ENCODE measurements around the gene AGAP1. TPM values are rescaled to one million over a fixed set of nuclear protein-coding genes. Genes with fewer than 3 reads are reported as not detected.

The AGAP1 gene
- total RNA-seq, 1 experiment from 2014 or later: 23.4 TPM

DNA sequence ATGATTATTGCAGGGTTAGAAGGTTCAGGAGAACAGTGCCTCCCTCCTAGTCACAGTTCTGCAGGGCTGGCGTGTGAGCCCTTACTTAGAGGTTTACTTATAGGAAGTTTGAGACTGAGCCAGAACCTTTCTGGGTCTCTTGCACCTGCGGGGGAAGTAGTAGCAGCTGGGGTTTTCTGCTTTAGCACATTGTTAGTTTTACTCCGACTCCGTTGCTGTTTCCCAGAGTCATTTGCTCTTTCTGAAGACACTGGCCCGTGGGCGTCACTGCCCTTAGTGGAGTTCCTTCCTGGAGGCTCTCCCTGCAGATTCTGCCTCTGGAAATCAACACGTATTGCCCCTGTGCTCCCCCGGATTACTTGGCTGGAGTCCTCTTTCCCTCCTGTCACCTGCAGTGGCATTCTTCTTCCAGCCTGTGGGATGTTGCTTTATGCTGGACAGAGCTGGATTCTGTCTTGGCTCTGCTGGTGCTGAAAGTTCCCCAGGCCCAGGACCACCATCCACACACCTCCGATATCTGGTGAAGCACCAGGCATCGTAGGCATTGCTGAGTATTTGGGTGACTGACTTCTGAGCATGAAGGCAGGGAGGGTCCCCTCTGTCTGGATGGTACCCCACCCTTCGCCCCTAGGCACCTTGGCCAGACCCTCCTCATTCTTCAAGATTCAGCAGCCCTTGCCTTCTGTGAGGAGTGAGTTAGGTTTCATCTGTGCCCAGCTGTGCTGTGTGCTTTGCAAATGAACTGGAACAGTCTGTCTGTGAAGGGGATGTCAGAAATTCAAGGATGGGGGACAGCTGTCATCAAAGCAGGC lies 51.7 kb downstream of the AGAP1 start:
- no peaks in the 10 kb centered on the region for H3K4me1 ChIP-seq (replicated peaks)
- H3K9me3 ChIP-seq (replicated peaks): no peaks in the 10 kb centered on the region
- no peaks in the 10 kb centered on the region for H3K27me3 ChIP-seq (replicated peaks)
- no peak overlapping the region for H3K27ac ChIP-seq
- H3K4me3 ChIP-seq: no peak overlapping the region
- DNase-seq (ENCODE audit: low read depth in 1 of 2, low spot score in 2 of 2): no peak
- no peaks in the 10 kb centered on the region for H3K36me3 ChIP-seq

DNA sequence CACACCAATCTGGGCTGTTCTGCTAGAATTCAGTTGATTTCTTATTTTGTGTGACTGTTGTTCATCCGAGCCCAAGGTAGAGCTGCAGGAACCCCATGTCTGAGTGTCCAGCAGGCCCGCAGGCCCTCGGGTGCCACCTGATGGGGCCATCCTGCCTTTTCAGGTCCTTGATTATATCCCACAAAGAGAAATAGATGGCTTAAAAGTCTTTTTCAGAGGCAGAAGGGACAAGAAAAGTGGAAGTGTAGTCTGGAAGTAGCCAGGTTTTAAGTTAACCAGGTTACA lies 52.2 kb downstream of the AGAP1 start:
- DNase-seq (ENCODE audit: low read depth in 1 of 2, low spot score in 2 of 2): no peak
- H3K36me3 ChIP-seq: no peaks in the 10 kb centered on the region
- H3K27me3 ChIP-seq (replicated peaks): no peaks in the 10 kb centered on the region
- H3K9me3 ChIP-seq (replicated peaks): no peaks in the 10 kb centered on the region
- H3K4me1 ChIP-seq (replicated peaks): no peaks in the 10 kb centered on the region
- H3K27ac ChIP-seq: no peak overlapping the region
- no peak overlapping the region for H3K4me3 ChIP-seq

DNA sequence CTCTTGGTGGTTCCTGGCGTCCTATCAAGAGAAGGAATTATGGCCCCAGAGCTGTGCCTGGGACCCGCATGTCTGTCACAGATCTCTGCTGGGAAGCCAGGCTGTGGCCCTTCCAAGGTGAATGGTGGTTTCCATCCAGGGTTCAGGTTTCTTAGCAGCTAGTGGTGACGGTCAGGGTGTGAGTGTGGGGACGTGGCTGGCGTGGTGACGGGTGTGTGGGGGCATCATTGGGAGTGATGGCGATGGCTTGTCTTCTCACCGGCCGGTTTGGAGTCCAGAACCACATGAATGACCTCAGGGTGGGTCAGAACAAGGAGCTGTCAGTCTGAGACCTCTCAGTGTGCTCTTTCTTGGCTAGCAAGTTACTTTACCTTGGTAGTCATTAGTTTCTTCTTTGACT lies 52.6 kb downstream of the AGAP1 start:
- H3K4me3 ChIP-seq: no peak overlapping the region
- no peak overlapping the region for H3K27ac ChIP-seq
- no peaks in the 10 kb centered on the region for H3K9me3 ChIP-seq (replicated peaks)
- no peaks in the 10 kb centered on the region for H3K27me3 ChIP-seq (replicated peaks)
- H3K36me3 ChIP-seq: no peaks in the 10 kb centered on the region
- no peak for DNase-seq (ENCODE audit: low read depth in 1 of 2, low spot score in 2 of 2)
- no peaks in the 10 kb centered on the region for H3K4me1 ChIP-seq (replicated peaks)

DNA sequence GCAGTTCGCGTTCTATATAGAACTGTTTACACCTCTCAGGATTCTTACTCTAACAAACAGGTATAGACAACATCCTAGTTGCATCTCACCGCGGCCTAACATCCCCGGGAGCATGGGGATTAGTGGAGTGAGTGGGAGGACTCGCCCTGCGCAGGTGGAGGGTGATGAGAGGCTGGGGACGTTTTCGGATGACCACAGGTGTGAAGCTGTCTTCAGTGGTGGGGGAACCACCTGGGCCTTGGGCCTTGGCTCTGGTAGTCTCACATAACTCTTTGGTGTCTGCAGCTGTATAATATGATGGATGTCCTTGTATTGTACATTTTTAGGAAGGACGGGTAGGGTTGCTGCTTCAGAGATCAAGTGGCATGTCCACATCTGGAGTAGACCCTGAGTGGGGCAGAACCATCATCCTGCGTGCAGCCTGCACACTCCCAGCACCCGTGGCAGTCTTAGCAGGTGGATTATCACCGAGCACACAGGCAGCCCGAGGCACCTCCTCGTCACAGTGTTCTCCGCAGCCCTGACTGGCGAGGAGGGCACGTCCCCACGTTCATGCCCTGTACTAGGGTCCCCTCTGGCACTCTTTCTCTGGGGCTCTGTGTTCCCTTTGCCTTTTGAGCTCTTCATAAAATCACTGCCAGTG lies 56.0 kb downstream of the AGAP1 start:
- Histone ChIP-seq H3K4me1 (replicated peaks) (no peaks in the 10 kb centered on the region), H3K27ac (no peak overlapping the region)

DNA sequence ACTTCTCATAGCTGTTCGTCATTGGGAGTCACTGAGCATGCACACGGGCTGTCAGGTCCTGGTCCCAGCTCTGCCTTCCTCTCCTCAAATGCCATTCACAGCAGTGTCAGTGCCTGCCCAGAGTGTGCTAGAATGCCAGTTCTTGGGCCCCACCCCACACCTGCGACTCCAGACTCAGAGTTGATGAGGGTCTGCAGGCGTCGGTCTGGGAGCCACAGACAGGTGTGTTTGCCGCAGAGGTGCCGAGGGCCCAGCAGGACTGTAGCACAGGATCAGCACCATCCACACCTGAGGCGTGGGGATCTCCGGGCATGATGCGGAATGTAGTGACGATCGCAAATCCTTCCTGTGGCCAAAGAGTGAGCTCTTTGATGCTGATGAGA lies 56.5 kb downstream of the AGAP1 start:
- H3K36me3 ChIP-seq: no peaks in the 10 kb centered on the region
- DNase-seq (ENCODE audit: low read depth in 1 of 2, low spot score in 2 of 2): no peak
- no peaks in the 10 kb centered on the region for H3K4me1 ChIP-seq (replicated peaks)
- H3K4me3 ChIP-seq: no peak overlapping the region
- H3K27me3 ChIP-seq (replicated peaks): no peaks in the 10 kb centered on the region
- H3K9me3 ChIP-seq (replicated peaks): no peaks in the 10 kb centered on the region
- H3K27ac ChIP-seq: no peak overlapping the region

More for the DNA sequence above, 56.0 kb downstream of the AGAP1 start:
- Histone ChIP-seq H3K36me3 (no peaks in the 10 kb centered on the region), H3K27me3 (replicated peaks) (no peaks in the 10 kb centered on the region), H3K9me3 (replicated peaks) (no peaks in the 10 kb centered on the region), H3K4me3 (no peak overlapping the region)
- DNase-seq (ENCODE audit: low read depth in 1 of 2, low spot score in 2 of 2): no peak

DNA sequence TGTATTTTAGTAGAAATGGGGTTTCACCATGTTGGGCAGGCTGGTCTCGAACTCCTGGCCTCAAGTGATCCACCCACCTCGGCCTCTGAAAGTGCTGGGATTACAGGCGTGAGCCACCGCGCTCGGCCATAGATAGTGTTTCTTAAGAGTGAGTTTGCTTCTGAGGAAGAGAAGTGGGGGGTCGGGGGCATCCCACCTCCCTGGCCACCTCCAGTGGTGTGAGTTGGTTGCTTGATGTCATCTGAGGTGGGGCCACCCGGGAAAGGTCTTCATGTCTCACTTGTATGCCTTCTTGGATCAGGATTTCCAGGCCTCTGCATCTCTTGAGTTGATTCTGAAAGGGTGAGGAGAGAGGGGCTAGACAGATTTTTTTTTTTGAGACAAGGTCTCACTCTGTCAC lies 57.1 kb downstream of the AGAP1 start:
- Histone ChIP-seq H3K4me1 (replicated peaks) (no peaks in the 10 kb centered on the region), H3K27me3 (replicated peaks) (no peaks in the 10 kb centered on the region), H3K36me3 (no peaks in the 10 kb centered on the region), H3K27ac (no peak overlapping the region), H3K4me3 (no peak overlapping the region), H3K9me3 (replicated peaks) (no peaks in the 10 kb centered on the region)
- no peak for DNase-seq (ENCODE audit: low read depth in 1 of 2, low spot score in 2 of 2)

DNA sequence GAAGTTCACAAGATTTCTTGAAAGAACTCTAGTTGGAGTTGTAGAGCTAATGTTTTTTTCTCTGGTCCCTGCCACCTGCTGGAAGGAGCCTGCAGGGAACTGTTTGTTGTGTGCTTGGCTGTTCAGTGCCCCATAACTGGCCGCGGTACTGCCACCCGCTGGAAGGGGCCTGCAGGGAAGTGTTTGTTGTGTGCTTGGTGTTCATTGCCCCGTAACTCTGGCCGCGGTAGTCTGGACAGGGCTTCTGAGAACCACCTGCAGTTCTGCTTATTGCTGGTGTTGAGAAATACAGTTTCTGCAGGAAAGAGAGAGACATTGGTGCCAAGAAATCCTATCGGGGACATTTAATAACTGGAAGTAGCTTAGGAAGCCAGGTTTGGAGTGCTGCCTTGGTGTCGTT lies 58.1 kb downstream of the AGAP1 start:
- Histone ChIP-seq H3K9me3 (replicated peaks) (no peaks in the 10 kb centered on the region), H3K27ac (no peak overlapping the region), H3K27me3 (replicated peaks) (no peaks in the 10 kb centered on the region), H3K4me1 (replicated peaks) (peaks cover 8% of the 10 kb centered on the region; the same call in 1 of the 2 replicates), H3K4me3 (no peak overlapping the region), H3K36me3 (no peaks in the 10 kb centered on the region)
- peak; percentile 33 to 57 for DNase-seq (ENCODE audit: low read depth in 1 of 2, low spot score in 2 of 2)

DNA sequence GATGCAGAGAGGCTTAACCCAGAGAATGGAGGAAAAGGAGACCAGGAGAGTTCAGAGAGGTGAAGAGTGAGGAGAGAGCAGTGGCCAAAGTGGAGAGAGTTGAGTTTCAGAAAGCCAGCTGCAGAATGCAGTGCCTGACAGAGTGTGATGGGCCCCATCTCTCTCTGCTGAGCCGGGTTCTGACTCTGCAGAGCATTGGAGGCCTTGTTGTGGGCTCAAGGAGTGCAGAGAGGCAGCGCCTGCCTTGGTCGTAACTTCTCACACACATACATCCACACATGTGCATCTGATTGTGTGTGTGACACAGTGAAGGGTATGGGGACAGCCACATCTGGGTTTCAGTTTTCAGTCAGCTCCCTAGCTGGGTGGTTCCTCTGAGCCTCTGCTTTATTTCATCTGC lies 58.8 kb downstream of the AGAP1 start:
- no peak for DNase-seq (ENCODE audit: low read depth in 1 of 2, low spot score in 2 of 2)
- Histone ChIP-seq H3K9me3 (replicated peaks) (no peaks in the 10 kb centered on the region), H3K4me1 (replicated peaks) (peaks cover 9% of the 10 kb centered on the region; the same call in 1 of the 2 replicates), H3K4me3 (no peak overlapping the region), H3K27ac (no peak overlapping the region), H3K27me3 (replicated peaks) (no peaks in the 10 kb centered on the region), H3K36me3 (no peaks in the 10 kb centered on the region)

DNA sequence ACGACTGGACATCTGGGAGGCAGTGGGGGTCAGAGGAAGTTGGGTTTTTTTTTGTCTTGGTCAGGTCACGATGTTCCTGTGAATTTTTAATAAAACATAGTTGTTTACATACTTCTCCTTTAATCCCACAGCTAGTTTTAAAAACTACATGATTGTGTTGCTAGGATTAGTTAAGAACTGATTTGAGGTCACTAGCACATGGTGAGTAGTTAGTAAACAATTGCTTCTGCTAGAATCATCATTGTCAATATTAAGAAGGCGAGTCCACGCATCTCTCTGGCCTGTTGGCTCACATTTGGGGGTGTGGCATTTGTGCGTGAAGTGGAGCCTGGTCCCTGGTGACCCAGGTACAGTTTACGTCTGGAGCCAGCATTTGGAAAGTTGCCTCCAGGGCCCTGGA lies 59.4 kb downstream of the AGAP1 start:
- H3K4me1 ChIP-seq (replicated peaks): peaks cover 9% of the 10 kb centered on the region; the same call in 1 of the 2 replicates
- H3K4me3 ChIP-seq: no peak overlapping the region
- H3K27ac ChIP-seq: no peak overlapping the region
- H3K27me3 ChIP-seq (replicated peaks): no peaks in the 10 kb centered on the region
- H3K9me3 ChIP-seq (replicated peaks): no peaks in the 10 kb centered on the region
- H3K36me3 ChIP-seq: no peaks in the 10 kb centered on the region
- no peak for DNase-seq (ENCODE audit: low read depth in 1 of 2, low spot score in 2 of 2)

DNA sequence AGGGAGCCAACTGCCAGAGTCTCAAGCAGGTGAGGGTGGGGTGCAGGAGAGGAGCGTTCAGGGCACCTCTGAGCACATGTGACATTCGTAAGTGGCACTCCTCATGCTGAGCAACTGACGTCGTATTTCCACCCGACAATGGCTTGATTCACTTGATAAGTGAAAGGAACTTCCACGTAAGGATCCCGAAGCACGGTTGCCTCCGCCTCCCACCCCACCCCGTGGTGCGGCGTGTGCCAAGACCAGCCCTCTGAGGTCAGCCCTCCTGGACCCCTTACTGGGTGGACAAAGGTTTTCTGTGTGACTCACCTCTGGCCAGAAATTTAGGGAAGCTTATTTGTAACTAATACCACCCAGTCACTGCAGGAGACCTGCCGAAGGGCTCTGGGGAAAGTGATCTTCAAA lies 59.9 kb downstream of the AGAP1 start:
- Histone ChIP-seq H3K27ac (no peak overlapping the region), H3K36me3 (no peaks in the 10 kb centered on the region), H3K4me1 (replicated peaks) (peaks cover 9% of the 10 kb centered on the region; the same call in 1 of the 2 replicates), H3K4me3 (no peak overlapping the region), H3K9me3 (replicated peaks) (no peaks in the 10 kb centered on the region), H3K27me3 (replicated peaks) (no peaks in the 10 kb centered on the region)
- DNase-seq (ENCODE audit: low read depth in 1 of 2, low spot score in 2 of 2): no peak

DNA sequence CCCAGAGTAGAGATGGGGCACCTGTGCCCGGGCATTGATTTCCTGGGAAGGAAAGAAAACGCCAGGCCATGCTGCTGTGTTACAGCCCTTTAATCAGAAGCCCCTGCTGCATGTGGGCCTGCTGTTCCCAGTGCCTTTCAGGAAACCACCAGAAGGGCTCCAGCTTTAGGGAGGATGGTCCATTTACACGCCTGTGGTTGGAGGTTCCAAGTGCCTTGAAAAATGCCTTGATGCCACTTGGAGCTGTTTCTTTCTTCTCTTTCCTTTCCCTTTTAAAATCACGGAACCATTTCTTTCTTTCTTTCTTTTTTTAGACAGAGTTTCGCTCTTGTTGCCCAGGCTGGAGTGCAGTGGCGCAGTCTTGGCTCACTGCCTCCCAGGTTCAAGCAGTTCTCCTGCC lies 60.5 kb downstream of the AGAP1 start:
- Histone ChIP-seq H3K4me1 (replicated peaks) (peaks cover 9% of the 10 kb centered on the region; the same call in 1 of the 2 replicates), H3K4me3 (no peak overlapping the region), H3K27ac (no peak overlapping the region), H3K36me3 (no peaks in the 10 kb centered on the region), H3K9me3 (replicated peaks) (no peaks in the 10 kb centered on the region), H3K27me3 (replicated peaks) (no peaks in the 10 kb centered on the region)
- no peak for DNase-seq (ENCODE audit: low read depth in 1 of 2, low spot score in 2 of 2)

DNA sequence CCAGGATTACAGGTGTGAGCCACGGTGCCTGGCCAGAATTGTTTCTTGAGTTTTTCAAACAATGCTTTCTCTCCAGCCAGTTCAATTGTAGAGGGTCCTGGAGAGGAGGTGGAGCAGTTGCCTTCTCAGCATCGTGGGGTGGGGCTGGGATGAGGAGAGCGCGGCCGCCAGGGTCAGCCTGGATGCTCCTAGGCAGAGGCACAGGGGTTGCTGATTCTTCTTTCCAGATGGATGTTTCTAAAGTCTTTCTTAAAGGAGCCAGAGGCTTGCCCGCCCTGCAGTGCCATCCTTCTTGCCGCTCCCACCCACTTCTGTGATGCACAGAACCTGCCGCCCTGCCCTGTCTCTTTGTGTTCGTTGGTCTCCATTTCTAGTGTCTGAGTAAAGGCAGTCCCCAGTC lies 61.1 kb downstream of the AGAP1 start:
- Histone ChIP-seq H3K27me3 (replicated peaks) (no peaks in the 10 kb centered on the region), H3K36me3 (no peaks in the 10 kb centered on the region), H3K4me3 (no peak overlapping the region), H3K9me3 (replicated peaks) (no peaks in the 10 kb centered on the region), H3K4me1 (replicated peaks) (peaks cover 9% of the 10 kb centered on the region; the same call in 1 of the 2 replicates), H3K27ac (no peak overlapping the region)
- no peak for DNase-seq (ENCODE audit: low read depth in 1 of 2, low spot score in 2 of 2)

DNA sequence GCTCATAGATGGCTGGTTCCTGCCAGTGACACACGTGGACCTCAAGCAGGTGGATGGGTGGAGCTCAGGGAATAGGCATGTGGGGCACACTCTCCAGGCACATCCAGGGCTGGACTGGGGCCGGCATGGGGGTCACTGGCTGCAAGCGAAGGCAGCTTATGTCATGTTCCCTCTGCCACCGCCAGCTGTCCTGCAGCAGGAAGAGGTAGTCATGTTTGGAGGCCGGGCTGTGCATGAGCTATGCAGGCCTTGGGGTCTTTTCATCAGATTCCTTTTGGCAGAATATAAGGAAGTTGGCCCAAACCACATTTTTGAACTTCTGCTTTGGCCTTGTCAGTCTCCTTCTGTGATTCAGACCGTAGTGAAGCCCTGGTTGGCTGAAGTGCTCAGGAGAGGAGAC lies 61.5 kb downstream of the AGAP1 start:
- Histone ChIP-seq H3K4me1 (replicated peaks) (peaks cover 9% of the 10 kb centered on the region; the same call in 1 of the 2 replicates), H3K27ac (no peak overlapping the region), H3K9me3 (replicated peaks) (no peaks in the 10 kb centered on the region), H3K4me3 (no peak overlapping the region), H3K36me3 (no peaks in the 10 kb centered on the region), H3K27me3 (replicated peaks) (no peaks in the 10 kb centered on the region)
- DNase-seq (ENCODE audit: low read depth in 1 of 2, low spot score in 2 of 2): no peak

DNA sequence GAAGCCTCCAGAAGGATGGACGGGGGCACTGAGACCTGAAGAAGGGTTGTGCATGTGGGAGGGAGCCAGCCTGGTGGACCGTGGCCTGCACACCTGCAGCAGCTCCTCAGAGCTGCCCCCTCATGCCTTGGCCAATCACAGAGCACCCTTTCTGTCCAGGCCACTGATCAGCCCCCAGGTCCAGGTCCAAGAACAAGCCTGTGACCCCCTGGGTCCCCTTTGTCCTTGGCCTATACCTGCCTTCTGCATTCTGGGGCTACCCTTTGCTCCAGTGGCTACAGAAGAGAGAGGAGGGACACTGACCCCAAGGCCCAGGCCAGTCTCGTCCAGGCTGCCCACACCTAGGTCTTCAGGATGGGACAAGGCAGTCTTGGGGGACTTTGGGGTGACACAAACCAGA lies 62.2 kb downstream of the AGAP1 start:
- no peaks in the 10 kb centered on the region for H3K27me3 ChIP-seq (replicated peaks)
- no peaks in the 10 kb centered on the region for H3K36me3 ChIP-seq

More for the DNA sequence above, 62.2 kb downstream of the AGAP1 start:
- no peak overlapping the region for H3K27ac ChIP-seq
- H3K4me3 ChIP-seq: no peak overlapping the region
- H3K4me1 ChIP-seq (replicated peaks): peaks cover 9% of the 10 kb centered on the region; the same call in 1 of the 2 replicates
- H3K9me3 ChIP-seq (replicated peaks): no peaks in the 10 kb centered on the region
- DNase-seq (ENCODE audit: low read depth in 1 of 2, low spot score in 2 of 2): no peak
